ENCODE data around the gene AEBP2. TPM values are rescaled to one million over a fixed set of nuclear protein-coding genes. Genes with fewer than 3 reads are reported as not detected.
"Not testable (repeated sequence)": the region's sequence is repeated elsewhere in the genome, so short reads cannot be mapped to it uniquely, and the experiment has no call there.

Gene AEBP2
- total RNA-seq, 1 donor: 23.7 TPM

- TF ChIP-seq CTCF (IDR thresholded peaks at IDR 0.05; ENCODE audit: insufficient read depth, low read depth, low read length): no peak
- no peak overlapping the region for H3K4me3 ChIP-seq (ENCODE audit: low read depth, low read length)
- peak; percentile 75 for DNase-seq (ENCODE audit: low read depth)
These were observed 106.7 kb downstream of the AEBP2 start for GRCh38 chr12:19546027-19546426.

GRCh38 chr12:19546611-19547162 lies 107.4 kb downstream of the AEBP2 start:
- peak; percentile 68 for DNase-seq (ENCODE audit: low read depth)
- no peak for TF ChIP-seq CTCF (IDR thresholded peaks at IDR 0.05; ENCODE audit: insufficient read depth, low read depth, low read length)
- peak overlapping the region; percentile 15 for H3K4me3 ChIP-seq (ENCODE audit: low read depth, low read length)

DNA sequence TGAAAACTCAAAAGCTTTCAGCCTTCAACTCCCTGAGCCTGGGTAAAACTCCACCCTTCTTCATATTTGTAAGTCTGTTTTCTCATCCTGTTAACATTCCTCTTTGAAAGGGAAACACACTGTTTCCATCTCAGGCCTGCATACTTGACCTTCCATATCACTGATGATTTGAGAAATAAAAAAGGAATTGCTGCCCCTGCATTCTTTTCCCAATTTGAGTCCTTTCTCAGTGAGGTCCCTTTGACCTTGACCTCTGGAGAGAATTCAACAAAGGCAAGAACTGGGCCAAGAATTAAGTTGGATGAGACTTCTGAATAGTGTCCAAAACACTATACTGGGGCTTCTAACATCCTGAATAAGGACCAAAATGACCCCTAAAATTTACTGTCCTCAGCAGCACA lies 108.0 kb downstream of the AEBP2 start:
- no peak overlapping the region for H3K4me3 ChIP-seq (ENCODE audit: low read depth, low read length)
- no peak for TF ChIP-seq CTCF (IDR thresholded peaks at IDR 0.05; ENCODE audit: insufficient read depth, low read depth, low read length)
- DNase-seq (ENCODE audit: low read depth): peak; percentile 66

DNA sequence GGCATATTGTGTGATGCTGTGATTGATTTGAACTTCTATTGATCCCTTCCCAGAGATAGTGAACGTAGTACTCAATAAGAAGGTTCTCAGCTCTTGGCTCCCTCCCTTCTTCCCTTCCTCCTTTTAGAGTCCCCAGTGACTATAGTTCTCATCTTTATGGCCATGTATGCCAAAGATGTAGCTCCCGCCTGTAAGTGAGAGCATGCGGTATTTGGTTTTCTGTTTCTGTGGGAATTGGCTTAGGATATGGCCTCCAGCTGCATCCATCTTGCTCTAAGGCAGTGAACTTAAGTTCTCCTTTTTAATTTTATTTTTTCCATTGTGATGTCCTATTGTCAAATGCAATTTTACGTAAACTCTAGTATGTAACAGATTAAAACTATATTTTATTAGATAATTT lies 109.5 kb downstream of the AEBP2 start:
- no peak overlapping the region for H3K4me3 ChIP-seq (ENCODE audit: low read depth, low read length)
- DNase-seq (ENCODE audit: low read depth): no peak
- no peak for TF ChIP-seq CTCF (IDR thresholded peaks at IDR 0.05; ENCODE audit: insufficient read depth, low read depth, low read length)

DNA sequence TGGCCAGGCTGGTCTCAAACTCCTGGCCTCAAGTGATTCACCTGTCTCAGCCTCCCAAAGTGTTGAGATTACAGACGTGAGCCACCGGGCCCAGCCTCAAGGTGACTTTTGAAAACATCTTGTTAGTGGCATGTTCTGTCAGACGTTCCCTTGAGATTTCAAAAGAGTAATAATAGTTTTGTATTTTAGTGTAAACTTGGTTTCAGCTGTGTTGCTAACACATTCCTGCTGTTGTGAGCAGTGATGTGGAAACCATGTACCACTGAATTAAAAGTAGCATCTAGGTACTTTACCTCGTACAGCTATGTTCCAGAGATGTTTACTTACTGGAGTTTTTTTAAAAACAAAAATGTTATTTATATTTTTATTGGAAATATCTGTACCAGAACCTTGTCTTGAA lies 111.3 kb downstream of the AEBP2 start:
- no peak for DNase-seq (ENCODE audit: low read depth)
- no peak overlapping the region for H3K4me3 ChIP-seq (ENCODE audit: low read depth, low read length)

GRCh38 chr12:19552441-19553097 lies 113.3 kb downstream of the AEBP2 start:
- not testable (repeated sequence) for H3K4me3 ChIP-seq (ENCODE audit: low read depth, low read length); DNase-seq (ENCODE audit: low read depth)

More for the DNA sequence above, 111.3 kb downstream of the AEBP2 start:
- no peak for TF ChIP-seq CTCF (IDR thresholded peaks at IDR 0.05; ENCODE audit: insufficient read depth, low read depth, low read length)

DNA sequence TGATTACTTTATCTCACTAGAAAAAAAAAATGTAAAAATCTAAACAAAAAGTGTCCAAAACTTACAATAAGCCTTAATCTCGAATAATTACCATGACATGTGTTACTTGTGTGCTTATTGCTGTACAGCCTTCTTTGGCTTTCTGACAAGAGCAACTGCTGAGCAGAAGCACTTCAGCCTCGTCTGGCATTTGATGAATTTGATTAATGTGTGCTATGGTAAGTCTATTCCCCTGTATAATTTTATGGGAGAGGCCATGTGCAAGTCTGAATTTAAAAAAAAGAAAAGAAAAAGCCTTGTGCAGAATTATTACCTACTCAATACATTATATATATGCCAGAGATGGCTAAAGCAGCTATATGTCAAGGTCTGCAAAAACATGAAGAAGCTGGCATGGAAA lies 113.9 kb downstream of the AEBP2 start:
- no peak overlapping the region for H3K4me3 ChIP-seq (ENCODE audit: low read depth, low read length)
- TF ChIP-seq CTCF (IDR thresholded peaks at IDR 0.05; ENCODE audit: insufficient read depth, low read depth, low read length): no peak
- no peak for DNase-seq (ENCODE audit: low read depth)

Data from fibroblast of villous mesenchyme (primary cell).